ENCODE measurements around the gene PHF12. TPM values are rescaled to one million over a fixed set of nuclear protein-coding genes. Genes with fewer than 3 reads are reported as not detected.

The PHF12 gene
- total and polyA plus RNA-seq, 2 of the 13 experiments (the other 11 are each of a cell fraction or from before 2014, with no cell fraction given) = 9.8 to 17.1 TPM

GRCh38 chr17:28969706-28970393 is 18.5 kb upstream of the PHF12 start (continued):
- TF ChIP-seq ZNF451 (CRISPR knock-in tag; IDR thresholded peaks at IDR 0.05) = no peak
- TF ChIP-seq ARID5B (CRISPR knock-in tag; IDR thresholded peaks at IDR 0.05) = peak; percentile 11; the same call in 1 of the 2 replicates
- 0 out of 2 replicates have a peak, but pooled peaks have one; percentile 8 for TF ChIP-seq HDAC1 (CRISPR knock-in tag; IDR thresholded peaks at IDR 0.05)
- no peak for TF ChIP-seq TCF7 (IDR thresholded peaks at IDR 0.05; ENCODE audit: low read depth)
- TF ChIP-seq CCDC6 (CRISPR knock-in tag; IDR thresholded peaks at IDR 0.05) = no peak
- no peak for TF ChIP-seq PHF8 (CRISPR knock-in tag; IDR thresholded peaks at IDR 0.05)
- no peak for TF ChIP-seq ZXDC (CRISPR knock-in tag; IDR thresholded peaks at IDR 0.05)
- no peak for TF ChIP-seq ZSCAN21 (CRISPR knock-in tag; IDR thresholded peaks at IDR 0.05; ENCODE audit: borderline replicate concordance)
- 0 out of 2 replicates have a peak, but pooled peaks have one; percentile 20 for TF ChIP-seq ZBTB33 (CRISPR knock-in tag; IDR thresholded peaks at IDR 0.05)
- TF ChIP-seq JUND (CRISPR knock-in tag; IDR thresholded peaks at IDR 0.05) = no peak
- TF ChIP-seq ZNF775 (CRISPR knock-in tag; IDR thresholded peaks at IDR 0.05; ENCODE audit: borderline replicate concordance) = no peak
- no peak for TF ChIP-seq RELA (CRISPR knock-in tag; IDR thresholded peaks at IDR 0.05)
- TF ChIP-seq ZFP36L2 (CRISPR knock-in tag; IDR thresholded peaks at IDR 0.05) = no peak
- TF ChIP-seq SP1 (IDR thresholded peaks at IDR 0.05) = no peak
- TF ChIP-seq SP1 (CRISPR knock-in tag; IDR thresholded peaks at IDR 0.05) = no peak
